ENCODE data around the gene TOX2. TPM values are rescaled to one million over a fixed set of nuclear protein-coding genes. Genes with fewer than 3 reads are reported as not detected.

TOX2 gene
- total and polyA plus RNA-seq, 9 donors = 0.69 to 5.6 (median 1.8) TPM

- Histone ChIP-seq H3K4me3 (no peak overlapping the region), H3K4me1 (ENCODE audit: insufficient read depth) (peaks cover 5% of the 10 kb centered on the region), H3K36me3 (no peaks in the 10 kb centered on the region), H3K27me3 (no peaks in the 10 kb centered on the region), H3K27ac (no peak overlapping the region), H3K9me3 (no peaks in the 10 kb centered on the region)
- TF ChIP-seq EP300 (IDR thresholded peaks at IDR 0.05) (no peak), POLR2A (IDR thresholded peaks at IDR 0.05) (no peak), CTCF (IDR thresholded peaks at IDR 0.05) (no peak)
- WGBS, 3 donors = 3 to 8% (median 5%) methylated on average over 5 of the region's 5 CpGs
- DNase-seq = no peak
- intact Hi-C loops (cut with DNase I) = no loop called here
Measured at GRCh38 chr20:43900121-43900466, 14.6 kb upstream of the TOX2 start.

GRCh38 chr20:43900496-43900895 is 14.2 kb upstream of the TOX2 start:
- intact Hi-C loops (cut with DNase I) = no loop called here
- no peaks in the 10 kb centered on the region for H3K36me3 ChIP-seq
- H3K9me3 ChIP-seq = no peaks in the 10 kb centered on the region
- no peak overlapping the region for H3K27ac ChIP-seq
- H3K4me1 ChIP-seq (ENCODE audit: insufficient read depth) = peaks cover 5% of the 10 kb centered on the region
- H3K4me3 ChIP-seq = no peak overlapping the region
- TF ChIP-seq POLR2A (IDR thresholded peaks at IDR 0.05) (no peak), EP300 (IDR thresholded peaks at IDR 0.05) (no peak), CTCF (IDR thresholded peaks at IDR 0.05) (no peak)
- DNase-seq = peak in 1 of 5 donors; percentile 48
- WGBS, 3 donors = 14 to 19% (median 16%) methylated on average over 4 of the region's 4 CpGs
- H3K27me3 ChIP-seq = no peaks in the 10 kb centered on the region

GRCh38 chr20:43901296-43901695 is 13.4 kb upstream of the TOX2 start:
- no peaks in the 10 kb centered on the region for H3K36me3 ChIP-seq
- intact Hi-C loops (cut with DNase I) = no loop called here
- no peak for DNase-seq
- no peaks in the 10 kb centered on the region for H3K27me3 ChIP-seq
- H3K27ac ChIP-seq = no peak overlapping the region
- no peak overlapping the region for H3K4me3 ChIP-seq
- H3K9me3 ChIP-seq = no peaks in the 10 kb centered on the region
- no peak for TF ChIP-seq EP300 (IDR thresholded peaks at IDR 0.05)
- 88 to 92% (median 90%) methylated on average over 3 of the region's 3 CpGs for WGBS, 3 donors
- peaks cover 5% of the 10 kb centered on the region for H3K4me1 ChIP-seq (ENCODE audit: insufficient read depth)

GRCh38 chr20:43903953-43904826 is 10.5 kb upstream of the TOX2 start:
- WGBS, 3 donors = 44 to 53% (median 46%) methylated on average over 14 of the region's 14 CpGs
- H3K27ac ChIP-seq = no peak overlapping the region
- intact Hi-C loops (cut with DNase I) = no loop called here
- TF ChIP-seq EP300 (IDR thresholded peaks at IDR 0.05) (no peak), POLR2A (IDR thresholded peaks at IDR 0.05) (no peak), CTCF (IDR thresholded peaks at IDR 0.05) (no peak)
- DNase-seq = no peak
- H3K36me3 ChIP-seq = no peaks in the 10 kb centered on the region
- peaks cover 5% of the 10 kb centered on the region for H3K4me1 ChIP-seq (ENCODE audit: insufficient read depth)
- no peaks in the 10 kb centered on the region for H3K27me3 ChIP-seq
- H3K4me3 ChIP-seq = no peak overlapping the region
- no peaks in the 10 kb centered on the region for H3K9me3 ChIP-seq

GRCh38 chr20:43904827-43905177 is 9.8 kb upstream of the TOX2 start:
- Histone ChIP-seq H3K36me3 (no peaks in the 10 kb centered on the region), H3K4me1 (ENCODE audit: insufficient read depth) (no peaks in the 10 kb centered on the region), H3K27ac (no peak overlapping the region), H3K9me3 (no peaks in the 10 kb centered on the region), H3K4me3 (no peak overlapping the region), H3K27me3 (no peaks in the 10 kb centered on the region)
- intact Hi-C loops (cut with DNase I) = no loop called here
- 62 to 74% (median 65%) methylated on average over 8 of the region's 8 CpGs for WGBS, 3 donors
- DNase-seq = no peak
- TF ChIP-seq EP300 (IDR thresholded peaks at IDR 0.05) (no peak), POLR2A (IDR thresholded peaks at IDR 0.05) (no peak), CTCF (IDR thresholded peaks at IDR 0.05) (no peak)

Data from ovary (tissue), 9 donors.